Activated T-cell treated with anti-CD3 and anti-CD28 coated beads, Interleukin-2, amount 50 U/mL, for 1 hour (primary cell): ENCODE measurements around the gene AKAP12.

Source experiments
- DNase-seq: peaks from one replicate; pipeline ENCODE4 v3.0.0-alpha.2; 2020

AKAP12 gene, protein sequence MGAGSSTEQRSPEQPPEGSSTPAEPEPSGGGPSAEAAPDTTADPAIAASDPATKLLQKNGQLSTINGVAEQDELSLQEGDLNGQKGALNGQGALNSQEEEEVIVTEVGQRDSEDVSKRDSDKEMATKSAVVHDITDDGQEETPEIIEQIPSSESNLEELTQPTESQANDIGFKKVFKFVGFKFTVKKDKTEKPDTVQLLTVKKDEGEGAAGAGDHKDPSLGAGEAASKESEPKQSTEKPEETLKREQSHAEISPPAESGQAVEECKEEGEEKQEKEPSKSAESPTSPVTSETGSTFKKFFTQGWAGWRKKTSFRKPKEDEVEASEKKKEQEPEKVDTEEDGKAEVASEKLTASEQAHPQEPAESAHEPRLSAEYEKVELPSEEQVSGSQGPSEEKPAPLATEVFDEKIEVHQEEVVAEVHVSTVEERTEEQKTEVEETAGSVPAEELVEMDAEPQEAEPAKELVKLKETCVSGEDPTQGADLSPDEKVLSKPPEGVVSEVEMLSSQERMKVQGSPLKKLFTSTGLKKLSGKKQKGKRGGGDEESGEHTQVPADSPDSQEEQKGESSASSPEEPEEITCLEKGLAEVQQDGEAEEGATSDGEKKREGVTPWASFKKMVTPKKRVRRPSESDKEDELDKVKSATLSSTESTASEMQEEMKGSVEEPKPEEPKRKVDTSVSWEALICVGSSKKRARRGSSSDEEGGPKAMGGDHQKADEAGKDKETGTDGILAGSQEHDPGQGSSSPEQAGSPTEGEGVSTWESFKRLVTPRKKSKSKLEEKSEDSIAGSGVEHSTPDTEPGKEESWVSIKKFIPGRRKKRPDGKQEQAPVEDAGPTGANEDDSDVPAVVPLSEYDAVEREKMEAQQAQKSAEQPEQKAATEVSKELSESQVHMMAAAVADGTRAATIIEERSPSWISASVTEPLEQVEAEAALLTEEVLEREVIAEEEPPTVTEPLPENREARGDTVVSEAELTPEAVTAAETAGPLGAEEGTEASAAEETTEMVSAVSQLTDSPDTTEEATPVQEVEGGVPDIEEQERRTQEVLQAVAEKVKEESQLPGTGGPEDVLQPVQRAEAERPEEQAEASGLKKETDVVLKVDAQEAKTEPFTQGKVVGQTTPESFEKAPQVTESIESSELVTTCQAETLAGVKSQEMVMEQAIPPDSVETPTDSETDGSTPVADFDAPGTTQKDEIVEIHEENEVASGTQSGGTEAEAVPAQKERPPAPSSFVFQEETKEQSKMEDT (N-terminal part only)

DNA sequence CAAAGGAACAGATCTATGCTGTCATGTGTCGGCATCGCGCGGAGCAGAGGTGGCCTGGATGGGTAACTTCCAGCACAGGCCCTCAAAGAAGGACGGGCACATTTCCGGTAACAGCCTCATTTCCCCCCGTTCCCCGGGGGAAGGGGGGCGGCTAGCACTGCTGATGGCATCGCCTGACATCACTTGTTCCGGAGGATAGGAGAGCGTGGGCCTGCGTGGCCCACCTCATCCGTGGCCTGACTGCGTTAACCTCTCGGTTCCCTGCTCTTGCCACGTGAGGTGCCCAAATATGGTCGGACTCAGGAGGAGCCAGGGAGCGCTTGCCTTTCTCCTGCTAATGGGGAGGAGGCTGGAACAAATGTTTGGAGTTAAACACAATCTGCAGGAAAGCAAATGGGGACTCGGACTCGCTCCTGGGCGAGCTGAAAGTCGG, at the start of gene AKAP12:
Gene AKAP12, plus strand, starts transcription at position 365 of the 433 bp plus-strand sequence. CDS start 596 bp downstream, outside the sequence.
- DNase-seq: no peak

DNA sequence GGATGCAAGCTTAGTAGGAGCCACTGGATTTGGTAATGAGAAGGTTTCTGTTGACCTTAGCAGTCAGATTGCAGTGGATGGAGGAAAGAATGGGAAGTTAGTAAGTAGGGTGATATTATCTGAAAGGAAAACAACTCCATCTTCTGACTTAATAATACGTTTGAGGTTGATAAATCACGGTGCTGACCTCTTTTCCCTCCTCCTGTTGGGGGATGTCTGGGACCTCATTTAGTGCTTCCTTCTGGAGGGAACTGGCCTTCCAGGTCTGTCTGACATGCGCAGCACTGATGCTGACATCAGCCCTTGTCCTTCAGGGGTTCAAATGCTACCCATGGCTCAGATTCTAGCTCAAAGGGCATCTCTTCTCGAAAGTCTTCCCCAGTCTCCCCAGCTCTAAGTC, 48.2 kb upstream of the AKAP12 start:
- no peak for DNase-seq

DNA sequence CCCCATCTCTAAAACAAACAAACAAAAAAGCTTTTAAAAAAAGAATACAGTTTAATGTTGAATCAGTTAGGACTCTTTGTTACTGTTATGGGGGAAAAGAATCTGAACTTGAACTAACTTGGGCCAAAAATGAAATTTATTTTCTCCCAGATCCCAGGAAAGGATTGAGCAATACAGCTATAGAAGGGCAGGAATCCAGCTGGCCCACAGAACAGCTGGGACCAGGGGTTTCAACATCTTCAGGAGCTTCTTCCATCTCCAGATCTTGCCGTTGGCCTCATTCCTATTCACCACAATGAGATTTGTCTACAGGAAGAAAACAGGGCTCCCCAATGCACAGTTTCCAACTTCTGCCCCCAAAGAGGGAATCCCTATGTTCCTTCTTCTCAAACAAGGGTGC, 43.2 kb upstream of the AKAP12 start:
- DNase-seq: no peak

DNA sequence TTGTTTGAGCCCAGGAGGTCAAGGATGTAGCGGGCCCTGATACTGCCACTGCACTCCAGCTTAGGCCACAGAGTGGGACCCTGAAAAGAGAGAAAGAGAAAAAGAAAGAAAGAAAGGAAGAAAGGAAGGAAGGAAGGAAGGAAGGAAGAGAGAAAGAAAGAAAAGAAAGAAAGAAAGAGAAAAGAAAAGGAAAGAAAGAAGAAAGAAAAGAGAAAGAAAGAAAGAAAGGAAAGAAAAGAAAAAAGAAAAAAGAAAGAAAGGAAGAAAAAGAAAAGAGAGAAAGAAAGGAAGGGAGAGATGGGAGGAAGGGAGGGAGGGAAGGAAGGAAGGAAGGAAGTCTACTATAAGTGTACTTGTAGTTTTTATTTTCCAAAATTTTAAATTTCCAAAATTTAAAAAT, 42.2 kb upstream of the AKAP12 start:
- DNase-seq: no peak

DNA sequence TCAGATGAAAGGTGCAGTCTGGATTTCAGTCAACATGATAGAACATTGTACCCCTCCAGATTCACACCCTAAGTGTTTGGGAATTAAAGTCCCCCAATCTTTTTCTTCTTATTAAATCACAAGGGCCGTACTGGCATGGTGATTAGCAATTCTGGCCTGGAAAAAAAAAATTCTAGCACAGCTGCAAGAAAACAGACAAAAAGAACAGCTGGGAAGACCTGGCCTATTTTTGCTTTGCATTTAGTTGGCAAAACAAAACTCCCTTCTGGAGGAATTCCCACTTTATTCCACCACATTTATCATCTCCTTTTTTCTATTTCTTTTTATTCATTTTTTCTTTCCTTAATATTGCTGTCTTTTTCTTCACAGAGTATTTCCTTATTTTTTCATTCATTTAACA, 39.8 kb upstream of the AKAP12 start:
- no peak for DNase-seq

DNA sequence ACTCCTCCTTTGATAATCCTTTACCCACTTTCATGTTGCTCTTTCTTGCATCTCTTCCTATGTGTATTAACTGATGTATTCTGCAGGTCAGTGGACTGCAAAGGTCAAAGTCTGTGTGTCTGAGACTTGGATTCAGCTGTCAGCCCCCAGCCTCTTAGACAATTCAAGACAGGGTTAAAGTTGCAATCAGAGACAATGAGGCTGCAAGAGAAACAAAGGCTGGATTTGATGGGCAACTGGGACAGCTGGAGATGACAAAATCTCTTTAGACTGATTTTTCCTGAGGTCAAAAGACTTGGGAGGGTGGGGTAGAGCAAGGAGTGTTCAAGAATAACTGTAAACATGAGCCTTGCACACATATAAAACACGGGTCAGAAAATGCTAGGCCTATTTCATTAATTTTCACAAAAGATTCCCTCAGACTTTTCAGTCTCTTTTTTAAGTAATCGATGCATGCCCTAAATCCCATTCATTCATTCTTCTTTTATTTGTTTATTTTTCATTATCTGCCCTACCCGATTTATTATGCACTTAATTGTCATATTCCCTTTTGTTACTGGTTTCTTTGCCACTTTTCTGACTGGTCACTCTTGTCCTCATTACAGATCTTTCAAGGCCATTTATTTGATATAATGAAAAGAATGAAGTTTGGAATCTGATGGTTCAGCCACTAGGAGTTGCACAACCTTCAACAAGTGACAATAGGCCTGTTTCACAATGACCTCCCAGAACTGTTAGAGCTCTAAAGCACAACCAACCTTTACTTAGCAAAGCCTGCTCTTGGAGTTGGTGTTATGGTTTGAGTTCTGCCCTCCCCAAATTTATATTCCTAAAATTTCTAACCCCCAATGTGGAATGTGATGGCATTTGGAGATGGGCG, 33.8 kb upstream of the AKAP12 start:
- DNase-seq: no peak

DNA sequence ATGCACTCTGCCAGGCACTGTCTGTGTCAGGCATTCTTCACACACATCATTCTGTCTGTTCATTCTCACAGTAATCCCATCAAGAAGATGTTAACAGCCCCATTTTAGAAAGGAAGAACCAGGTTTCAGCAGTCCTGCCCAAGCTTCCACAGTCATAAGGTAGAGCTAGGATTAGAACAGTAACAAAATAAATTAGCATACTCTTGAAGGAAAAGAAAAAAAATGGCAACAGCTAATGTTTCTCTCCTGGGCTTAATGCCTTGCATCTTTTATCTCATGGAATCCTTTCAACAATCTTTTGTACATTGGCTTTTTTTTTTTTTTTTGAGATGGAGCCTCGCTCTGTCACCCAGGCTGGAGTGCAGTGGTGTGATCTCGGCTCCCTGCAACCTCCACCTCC, 32.1 kb upstream of the AKAP12 start:
- DNase-seq: no peak

DNA sequence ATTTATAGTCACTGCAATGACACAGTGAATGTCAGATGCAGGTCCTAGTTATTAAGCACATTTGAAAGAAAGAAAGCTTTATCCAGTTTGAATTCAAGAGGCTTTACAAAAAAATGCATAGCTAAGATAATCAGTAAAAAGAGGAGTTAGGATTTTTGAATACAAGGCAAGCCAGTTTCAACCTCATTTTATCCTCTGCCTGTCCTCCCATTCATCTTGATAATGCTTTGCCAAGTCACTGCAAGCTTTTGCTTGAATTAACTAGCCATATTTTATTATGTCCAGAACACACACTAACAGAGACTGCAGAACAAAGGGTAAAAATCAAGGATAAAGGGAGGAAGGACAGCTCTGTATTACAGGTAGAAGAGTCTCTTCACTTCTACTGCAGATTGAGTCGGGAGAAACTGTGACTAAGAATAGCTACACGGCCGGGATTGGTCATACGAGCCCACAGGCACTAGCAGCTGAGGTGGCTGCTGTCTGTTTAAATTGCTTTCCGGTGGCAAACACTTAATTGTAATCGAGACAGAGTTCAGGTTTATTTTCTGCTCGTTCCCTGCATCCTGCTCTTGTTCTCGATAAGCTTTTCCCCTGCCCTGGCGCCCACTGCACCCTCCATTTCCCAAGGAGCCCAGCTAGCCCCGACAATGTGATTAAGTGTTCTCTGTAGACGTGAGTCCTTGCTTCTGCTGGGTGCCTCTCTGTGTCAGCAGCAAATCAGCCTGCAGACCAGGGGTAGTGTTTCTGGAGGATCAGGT, 30.5 kb upstream of the AKAP12 start:
- no peak for DNase-seq

DNA sequence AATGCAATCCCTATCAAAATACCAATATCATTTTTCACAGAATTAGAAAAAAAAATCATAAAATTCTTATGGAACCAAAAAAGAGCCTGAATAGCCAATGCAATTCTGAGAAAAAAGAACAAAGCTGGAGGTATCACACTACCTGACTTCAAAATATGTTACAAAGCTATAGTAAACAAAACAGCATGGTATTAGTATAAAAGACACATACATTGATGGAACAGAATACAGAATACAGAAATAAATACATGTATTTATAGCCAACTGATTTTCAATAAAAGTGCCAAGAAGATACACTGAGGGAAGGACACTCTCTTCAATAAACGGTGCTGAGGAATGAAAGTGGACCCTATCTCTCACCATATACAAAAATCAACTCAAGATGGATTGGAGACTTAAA, 28.7 kb upstream of the AKAP12 start:
- DNase-seq: no peak

DNA sequence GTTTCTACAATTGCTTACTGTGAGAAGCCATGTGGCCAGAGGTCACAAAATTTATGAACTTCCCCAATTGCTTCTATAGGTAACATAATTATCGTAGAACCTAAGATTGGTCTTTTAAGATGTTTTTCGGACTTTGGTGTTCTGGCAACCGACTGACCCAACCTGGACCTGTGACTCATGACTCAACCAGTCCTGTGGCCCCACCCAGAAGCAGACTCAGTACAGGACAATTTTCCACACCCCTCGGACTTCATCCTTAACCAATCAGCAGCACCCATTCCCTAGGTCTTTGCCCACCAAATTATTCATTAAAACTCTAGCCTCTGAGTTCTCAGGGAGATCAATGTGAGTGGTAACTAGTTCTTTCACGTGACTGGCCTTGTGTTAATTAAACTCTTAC, 26.4 kb upstream of the AKAP12 start:
- no peak for DNase-seq

DNA sequence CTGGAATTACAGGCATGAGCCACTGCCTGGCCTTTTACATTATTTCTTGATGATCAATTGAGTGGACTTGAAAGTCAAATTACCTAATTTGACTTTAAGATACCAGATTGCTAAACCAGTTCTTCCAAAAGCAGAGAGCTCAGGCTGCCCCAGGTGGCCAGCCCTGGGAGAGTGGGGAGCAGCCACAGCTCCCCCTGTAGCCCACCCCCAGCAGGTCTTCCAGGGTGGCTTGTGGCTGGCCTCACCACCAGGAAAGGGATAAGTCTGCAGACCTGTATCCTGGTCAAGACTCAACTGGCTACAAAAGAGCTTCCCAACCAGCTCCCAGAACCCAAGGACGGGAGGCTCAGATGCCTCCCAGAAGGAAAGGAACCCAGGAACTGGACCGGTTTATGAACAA, 23.8 kb upstream of the AKAP12 start:
- no peak for DNase-seq

DNA sequence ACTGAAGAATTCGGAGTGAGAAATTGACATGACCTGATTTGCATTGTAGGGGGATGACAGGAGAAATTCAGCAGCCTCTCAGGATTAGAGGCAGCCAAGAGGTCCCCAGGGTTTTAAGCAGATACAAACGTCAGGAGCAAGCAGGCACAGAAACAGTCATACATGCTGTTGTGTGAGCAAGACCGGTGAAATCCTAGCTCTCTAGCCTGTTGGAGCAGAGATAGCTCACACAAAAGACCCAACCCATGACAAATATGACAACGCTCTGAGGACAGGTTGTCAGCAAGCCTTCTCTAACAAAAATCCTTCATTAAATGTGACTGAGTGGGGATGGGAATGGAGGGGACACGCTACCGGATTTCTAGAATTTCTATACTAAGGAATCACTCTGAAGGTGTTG, 23.0 kb upstream of the AKAP12 start:
- DNase-seq: no peak

DNA sequence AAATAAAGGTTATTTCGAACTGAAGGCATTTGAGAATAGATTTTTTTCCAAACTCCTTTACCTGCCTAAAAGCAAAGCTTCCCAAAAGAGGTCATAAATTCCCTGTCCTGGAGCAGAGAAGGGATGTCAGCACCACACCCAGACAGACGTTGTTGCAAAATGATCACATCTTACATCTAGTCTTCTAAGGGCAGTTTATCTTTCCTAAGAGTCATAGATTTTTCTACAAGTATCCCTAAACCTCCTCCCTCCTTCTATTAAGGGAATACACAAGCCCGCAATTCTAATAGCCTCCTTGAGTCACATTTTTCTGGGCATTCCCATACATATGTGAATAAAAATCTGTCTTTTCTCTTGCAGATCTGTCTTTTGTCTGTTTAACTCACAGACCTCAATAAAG, 20.6 kb upstream of the AKAP12 start:
- no peak for DNase-seq

DNA sequence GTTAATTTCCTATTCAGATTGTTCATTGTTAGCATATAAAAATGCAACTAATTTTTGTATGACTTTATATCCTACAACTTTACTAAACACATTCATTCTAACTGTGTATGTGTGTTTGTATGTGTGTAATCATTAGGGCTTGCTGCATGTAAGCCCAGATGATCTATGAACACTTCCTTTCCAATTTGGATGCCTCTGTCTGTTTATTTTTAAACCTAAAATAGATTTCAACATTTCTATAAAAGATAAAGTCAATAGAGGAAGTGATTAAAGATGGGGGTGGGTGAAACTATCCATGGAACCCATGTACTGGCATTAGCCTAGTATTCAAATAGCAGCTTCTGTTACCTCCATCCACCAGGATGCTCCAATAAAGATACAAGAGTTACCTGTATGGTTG, 15.7 kb upstream of the AKAP12 start:
- DNase-seq: no peak

DNA sequence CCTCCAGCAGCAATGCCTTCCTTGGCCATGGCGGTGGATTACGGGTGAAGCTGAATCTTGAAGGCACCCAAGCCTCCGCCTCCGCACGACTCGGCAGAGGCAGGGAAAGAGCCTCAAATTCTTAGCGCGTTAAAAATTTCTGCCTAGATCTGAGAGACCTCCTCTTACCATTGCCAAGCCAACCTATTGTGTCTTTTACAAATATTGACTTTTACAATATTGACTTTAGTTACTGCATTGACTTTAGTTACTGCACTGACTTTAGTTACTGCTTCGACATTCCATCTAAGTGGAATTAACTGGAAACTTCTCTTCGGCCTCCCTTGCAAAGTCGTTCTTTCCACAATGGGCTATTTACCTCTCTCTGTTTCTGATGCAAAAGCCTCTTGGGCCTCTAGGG, 13.8 kb upstream of the AKAP12 start:
- DNase-seq: no peak

DNA sequence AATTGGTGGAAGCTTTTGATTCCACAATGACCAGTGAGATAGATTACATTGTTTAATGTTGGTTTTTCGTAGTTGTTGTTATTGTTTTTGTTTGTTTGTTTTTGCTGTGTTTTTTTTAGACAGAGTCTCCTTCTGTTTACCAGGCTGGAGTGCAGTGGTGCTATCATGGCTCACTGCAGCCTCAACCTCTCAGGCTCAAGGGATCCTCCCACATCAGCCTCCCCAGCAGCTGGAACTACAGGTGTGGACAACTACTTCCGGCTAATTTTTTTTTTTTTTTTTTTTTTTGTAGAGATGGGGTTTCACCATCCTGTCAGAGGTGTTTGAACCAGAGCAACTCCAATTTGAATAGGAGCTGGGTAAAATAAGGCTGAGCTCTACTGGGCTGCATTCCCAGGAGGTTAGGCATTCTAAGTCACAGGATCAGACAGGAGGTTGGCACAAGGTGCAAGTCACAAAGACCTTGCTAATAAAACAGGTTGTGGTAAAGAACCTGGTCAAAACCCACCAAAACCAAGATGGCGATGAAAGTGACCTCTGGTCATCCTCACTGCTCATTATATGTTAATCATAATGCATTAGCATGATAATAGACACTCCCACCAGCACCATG, 10.9 kb upstream of the AKAP12 start:
- no peak for DNase-seq

DNA sequence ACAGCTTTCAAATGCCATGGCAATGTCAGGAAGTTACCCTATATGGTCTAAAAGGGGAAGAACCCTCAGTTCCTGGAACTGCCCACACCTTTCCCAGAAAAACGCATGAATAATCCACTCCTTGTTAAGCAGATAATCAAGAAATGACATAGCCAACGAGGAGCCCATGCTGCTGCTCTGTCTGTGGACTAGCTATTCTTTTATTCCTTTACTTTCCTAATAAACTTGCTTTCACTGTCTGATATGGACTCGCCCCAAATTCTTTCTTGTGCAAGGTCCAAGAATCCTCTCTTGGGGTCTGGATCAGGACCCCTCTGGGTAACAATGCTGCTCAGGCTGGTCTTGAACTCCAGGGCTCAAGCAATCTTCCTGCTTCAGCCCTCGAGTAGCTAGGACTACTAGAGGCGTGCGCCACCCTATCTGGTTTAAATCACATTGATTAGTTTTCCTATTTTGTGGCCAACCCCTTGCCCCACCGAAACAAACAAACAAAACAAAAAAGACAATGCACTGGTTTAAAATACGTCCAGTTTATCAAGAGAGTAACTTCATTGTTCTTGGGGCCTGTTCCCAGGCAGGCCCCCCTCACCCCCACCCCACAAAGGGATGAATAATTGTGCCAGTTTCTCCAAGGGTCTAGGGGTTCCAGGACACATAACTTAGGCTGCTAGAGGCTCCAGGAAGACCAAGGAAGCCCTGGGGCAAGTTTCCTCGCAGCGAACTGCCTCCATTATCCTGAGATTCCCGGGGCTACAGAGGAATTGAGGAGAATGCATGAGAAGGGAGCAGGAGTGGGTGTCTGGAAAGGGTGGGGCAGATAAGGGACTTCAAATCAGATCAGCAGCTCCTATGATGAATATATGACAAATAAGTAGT, 10.1 kb upstream of the AKAP12 start:
- DNase-seq: no peak

DNA sequence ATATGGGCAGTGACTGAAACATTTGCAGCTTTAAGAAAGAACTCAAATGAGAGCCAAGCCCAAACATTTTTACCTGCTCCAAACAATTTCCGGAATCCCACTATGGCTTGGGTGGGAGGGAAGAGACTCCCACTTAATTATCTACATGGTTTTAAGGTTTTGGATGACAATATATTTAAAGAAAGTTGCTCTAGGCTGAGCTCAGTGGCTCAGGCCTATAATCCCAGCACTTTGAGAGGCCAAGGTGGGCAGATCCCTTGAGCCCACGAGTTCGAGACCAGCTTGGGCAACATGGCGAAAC, 9.5 kb upstream of the AKAP12 start:
- no peak for DNase-seq

DNA sequence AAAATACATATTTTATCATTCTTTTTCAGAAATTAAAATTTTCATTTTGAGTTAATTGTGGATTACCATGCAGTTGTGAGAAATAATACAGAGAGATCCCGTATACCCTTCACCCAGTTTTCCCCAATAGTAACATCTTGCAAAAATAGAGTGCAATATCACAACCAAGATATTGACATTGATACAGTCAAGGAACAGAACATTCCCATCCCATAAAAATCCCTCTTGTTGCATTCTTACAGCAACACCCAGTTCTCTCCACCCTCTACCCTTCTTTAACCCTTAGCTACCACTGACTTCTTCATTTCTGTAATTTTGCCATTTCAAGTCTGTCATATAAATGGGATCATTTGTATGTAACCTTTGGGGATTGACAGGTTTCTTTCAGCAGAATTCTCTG, 6.9 kb upstream of the AKAP12 start:
- no peak for DNase-seq

DNA sequence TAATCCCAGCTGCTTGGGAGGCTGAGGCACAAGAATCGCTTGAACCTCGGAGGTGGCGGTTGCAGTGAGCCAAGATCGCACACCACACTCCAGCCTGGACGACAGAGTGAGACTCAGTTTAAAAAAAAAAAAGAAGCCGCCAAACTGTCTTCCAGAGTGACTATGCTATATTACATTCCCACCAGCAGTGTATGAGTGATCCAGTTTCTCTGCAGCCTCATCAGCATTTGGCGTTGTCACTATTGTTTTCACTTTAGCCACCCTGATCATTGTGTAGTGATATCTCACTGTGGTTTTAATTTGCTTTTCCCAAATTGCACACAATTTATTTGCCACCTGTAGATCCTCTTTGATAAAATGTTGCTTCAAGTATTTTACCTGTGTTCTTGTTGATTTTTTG, 6.0 kb upstream of the AKAP12 start:
- no peak for DNase-seq
